HG02678 (cell line): ENCODE data around the gene TRPV3.
"Not testable (repeated sequence)": the region's sequence is repeated elsewhere in the genome, so short reads cannot be mapped to it uniquely, and the experiment has no call there.

Experiments
- ATAC-seq: cut with Tn5 transposase; IDR thresholded peaks from one replicate; pipeline ENCODE4 v1.9.1; 2021; ENCODE audit warnings: mild to moderate bottlenecking, moderate library complexity; ENCODE audit not compliant: unreplicated experiment

Gene TRPV3

DNA sequence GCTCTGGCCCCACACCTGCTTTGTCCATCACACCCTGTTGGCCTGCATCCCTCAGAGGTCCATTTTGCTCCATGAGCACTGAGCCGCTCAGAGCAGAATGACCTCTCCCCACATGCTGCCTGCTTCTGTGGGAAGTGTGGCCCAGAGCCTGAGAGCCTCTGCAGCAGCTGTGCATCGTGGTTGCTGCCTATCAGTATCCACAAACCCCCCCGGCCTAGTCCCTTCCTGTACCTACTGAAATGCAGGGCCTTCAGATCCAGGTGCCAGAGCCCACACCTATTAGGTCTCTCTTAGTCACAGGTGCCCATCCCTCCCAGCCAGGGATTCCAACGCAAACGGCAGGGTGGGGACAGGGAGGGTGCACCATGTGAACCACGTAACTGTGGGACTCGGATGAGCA is 16.6 kb upstream of the TRPV3 start:
- no peak for ATAC-seq

DNA sequence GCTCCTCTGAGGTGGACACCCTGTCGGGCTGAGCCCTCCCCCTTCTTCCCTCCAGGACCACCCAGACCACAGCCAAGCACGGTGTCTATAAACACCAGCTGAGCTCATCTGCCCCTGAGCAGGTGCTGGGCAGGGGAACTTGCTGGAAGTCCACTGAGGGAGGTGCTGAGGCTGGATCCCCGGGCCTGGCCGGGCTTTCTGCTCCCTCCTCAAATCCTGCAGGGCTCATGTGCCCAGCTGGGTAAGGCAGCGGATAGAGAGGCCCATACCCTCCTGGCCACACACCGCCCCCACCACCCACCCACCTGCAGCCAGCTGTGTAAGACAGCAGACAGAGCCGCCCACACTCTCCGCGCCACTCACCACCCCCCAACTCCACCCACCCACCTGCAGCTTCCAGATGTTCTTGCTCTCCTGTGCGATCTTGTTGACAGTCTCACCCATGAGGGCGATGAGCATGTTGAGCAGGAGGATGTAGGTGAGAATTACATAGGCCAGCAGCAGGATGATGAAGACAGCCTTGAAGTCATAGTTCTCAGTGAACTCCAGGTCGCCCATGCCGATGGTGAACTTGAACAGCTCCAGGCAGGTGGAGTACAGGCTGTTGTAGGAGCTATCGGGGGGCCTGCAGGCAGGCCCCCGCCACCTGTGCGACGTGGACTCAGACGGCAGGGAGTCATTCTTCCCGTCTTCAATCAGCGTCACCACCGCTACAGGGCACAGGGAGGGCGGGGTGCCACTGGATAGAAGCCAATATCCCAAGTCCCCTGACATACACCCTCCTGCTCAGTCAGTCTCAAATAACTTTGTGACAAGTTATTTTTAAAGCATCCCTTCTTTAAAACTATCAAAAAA is 15.9 kb upstream of the TRPV3 start:
- ATAC-seq, result no peak

DNA sequence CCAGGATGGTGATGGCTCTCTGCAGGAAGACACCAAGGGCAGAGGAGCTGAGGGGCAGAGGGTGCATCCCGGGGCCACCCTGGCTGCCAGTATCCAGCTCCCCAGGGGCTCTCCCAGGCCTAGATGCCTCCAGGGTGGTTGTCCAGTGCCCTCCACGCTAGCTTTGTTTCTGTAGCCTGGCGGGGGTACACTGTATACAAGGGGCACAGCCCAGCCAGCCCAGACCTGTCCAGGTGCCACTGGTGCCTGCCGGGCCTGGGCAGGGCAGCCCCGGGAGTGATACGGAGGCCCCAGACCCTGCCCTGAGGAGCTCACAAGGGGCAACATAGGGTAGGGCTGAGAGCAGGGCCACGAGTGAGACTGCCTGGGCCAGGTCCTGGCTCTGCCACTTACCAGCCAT is 14.6 kb upstream of the TRPV3 start:
- ATAC-seq, result no peak

DNA sequence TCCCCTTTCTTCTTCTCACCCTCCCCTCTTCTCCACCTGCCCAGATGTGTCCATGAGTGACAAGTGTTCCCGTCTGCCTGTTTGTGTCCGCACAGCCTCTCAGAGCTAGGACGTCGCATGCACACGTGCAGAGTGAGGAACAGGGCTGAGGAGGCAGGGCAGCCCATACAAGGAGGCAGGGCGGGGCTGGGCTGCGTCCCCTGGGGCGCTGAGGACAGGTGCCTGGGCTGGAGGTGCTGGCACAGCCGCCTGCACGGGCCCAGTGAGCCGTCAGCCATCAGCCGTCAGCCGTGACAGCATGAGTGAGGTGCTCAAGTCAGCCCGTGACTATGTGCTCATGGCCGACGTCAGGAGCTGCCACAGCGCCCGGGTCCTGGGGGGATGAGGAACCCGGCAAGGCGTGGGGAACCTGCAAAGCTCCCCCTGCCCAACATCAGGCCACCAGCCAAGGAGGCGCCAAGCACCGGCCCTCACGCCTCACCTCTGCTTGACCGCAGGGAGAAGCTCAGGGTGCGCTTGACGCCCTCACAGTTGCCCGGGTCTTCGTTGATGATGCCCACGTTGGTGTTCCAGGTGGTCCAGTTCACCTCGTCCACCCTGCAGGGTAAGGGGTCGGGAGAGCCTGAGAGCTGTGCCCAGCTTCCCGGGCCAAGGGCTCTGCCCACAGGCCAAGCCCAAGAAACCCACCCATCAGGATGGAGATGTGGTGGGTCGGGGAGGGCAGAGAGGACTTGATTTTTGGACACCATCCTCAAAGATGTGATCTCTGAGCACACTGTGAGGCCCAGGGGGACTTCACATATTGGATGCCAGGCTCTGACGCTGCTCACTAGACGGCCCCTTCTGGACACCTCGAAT is 13.7 kb upstream of the TRPV3 start:
- ATAC-seq, result no peak

DNA sequence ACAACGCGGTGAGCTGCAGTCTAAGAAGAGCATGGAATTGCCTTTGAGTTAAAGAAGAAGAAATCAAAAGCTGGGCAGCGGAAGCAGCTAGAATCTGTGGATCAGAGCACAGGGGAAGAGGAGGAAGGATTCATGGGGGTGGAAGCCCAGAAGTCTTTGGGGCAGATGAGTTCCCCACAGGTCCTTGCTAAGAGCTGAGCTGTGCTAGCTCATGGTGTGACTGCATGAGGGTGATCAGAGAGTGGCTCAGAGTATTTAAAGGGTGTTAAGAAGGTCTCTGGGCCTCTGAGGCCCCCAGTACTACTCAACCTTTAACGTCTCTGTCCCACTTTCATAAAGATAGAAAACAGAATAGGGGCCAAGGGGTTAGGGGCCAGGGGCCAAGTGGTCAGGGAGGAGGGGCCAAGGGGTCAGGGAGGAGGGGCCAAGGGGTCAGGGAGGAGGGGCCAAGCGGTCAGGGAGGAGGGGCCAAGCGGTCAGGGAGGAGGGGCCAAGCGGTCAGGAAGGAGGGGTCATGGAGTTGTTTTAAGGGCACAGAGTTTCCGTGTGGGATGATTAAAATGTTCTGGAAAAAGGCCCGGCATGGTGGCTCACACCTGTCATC is 12.0 kb upstream of the TRPV3 start:
- no peak for ATAC-seq

DNA sequence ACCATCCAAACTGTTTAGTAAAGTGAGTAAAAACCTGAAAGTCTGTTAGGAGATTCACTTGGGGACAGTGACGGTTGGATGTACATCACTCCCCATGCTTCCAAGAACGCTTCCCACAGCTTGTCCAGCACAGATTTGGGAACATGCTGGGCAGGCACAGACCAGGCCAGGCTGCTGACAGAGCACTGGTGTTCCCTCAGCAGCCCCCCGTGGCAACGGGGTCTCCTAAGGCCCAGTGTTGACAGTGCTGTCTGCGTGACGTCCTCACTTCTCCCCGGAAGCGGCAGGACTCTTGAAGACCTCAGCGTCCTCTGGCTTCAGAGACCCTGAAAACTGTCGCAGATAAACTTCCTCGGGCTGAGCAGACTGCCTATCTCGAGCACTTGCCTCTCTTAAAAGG is 8.9 kb upstream of the TRPV3 start:
- no peak for ATAC-seq

DNA sequence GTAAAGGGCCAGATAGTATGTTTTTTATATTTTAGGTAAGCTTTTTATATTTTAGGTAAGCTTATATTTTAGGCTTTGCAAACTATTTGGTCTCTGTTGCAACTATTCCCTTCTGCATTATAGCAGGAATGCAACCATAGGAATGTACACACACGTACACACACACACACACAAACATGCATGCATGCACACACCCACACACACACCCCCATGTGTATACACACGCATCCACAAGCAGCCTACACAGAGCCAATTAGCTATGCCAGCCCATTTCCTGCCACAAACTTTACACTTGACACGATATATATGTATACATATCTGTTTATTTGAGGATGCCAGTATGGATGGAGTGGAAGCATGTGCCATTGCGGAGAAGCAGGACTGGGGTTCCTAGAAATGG is 7.5 kb upstream of the TRPV3 start:
- no peak for ATAC-seq

DNA sequence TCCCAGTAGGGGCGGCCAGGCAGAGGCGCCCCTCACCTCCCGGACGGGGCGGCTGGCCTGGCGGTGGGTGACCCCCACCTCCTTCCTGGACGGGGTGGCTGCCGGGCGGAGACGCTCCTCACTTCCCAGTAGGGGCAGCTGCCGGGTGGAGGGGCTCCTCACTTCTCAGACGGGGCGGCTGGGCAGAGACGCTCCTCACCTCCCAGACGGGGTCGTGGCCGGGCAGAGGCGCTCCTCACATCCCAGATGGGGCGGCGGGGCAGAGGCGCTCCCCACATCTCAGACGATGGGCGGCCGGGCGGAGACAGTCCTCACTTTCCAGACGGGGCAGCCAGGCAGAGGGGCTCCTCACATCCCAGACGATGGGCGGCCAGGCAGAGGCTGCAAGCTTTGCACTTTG is 6.6 kb upstream of the TRPV3 start:
- ATAC-seq, result not testable (repeated sequence)

DNA sequence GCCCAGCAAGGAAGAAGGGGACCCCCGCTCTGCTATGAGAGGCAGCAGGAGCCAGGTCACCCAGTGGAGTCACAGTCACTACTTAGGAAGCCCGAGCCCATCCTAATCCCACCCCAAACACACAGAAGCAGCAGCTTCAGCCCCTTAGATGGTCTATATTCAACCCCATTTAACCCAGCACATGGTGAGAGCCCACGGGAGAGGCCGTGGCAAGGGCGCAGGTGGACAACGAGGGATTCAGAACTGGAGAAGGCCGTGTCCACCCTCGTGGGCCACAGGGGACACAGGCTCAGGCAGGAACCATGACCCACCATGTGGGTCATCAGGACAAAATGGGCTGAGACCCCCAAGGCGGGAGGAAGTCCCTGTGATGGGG is 1.6 kb upstream of the TRPV3 start:
- no peak for ATAC-seq

DNA sequence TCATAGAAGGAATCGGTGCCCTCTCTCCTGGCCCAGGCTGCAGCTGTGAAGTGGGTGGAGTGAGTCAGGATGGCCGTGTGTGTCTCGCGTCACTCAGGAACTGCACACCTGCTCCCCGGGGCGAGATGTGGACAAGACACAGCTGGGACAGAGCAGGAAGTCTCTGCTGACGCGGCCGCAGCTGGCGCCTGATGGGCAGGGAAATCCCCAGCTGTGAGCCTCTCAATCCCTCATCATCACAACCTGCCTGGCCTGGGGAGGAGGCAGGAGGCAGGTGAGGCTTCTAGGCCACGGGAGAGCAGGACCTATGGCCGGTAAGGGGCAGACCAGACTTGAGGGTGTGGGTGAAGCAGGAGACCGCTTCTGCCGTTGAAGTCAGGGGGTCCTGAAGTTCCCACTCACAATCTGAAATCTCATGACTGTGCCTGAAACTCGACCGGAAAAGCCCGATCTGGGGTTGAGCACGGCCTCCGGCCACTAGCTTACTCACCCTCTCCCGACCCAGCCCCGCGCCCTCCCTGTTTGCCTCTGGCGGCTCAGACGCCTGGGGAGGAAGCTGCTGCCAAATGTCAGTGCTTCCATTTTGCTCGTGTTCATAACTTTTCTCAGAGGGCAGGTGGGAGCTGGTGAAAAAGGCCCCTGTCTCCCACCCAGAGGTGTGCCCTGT is 1.1 kb upstream of the TRPV3 start:
- ATAC-seq, result peak; percentile 88

DNA sequence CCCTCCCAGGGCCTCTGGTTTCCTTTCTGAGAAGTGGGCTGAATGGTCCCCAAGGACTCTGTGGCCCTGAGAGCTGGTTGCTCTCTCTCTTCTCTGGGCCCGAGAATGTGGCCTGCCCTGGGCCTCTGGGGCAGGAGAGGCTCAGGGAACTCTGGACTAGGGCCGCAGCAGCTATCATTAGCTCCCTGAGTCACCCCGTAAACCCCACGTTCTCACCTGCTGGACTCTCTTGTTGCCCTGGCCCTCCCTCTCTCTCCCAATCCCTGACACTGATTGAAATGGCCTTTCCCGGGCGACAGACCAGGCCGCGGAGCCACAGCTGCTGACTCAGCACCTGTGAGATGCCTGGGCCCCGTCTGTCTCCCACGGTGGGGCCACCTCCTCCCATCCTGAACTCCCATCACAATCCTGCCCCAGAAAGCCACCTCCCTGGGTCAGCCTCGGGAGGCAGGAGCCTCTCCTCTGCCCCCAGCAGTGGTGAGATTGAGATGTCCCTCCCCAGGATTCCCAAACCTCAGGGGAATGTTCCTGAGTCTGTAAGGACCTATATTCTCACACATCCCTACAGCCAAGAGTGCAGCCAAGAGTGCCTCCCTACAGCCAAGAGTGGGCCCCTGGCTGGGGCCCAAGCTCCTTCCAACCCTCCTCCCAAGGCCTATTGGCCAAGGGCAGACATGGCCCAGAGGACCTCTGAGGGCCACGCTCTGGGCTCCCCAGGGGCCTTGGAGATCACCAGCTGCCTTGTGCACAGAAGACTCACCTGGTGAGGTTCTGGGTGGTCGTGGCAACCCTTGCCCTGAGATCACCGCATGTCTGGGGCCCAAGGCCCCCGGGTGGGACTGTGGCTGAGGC is 470 bp downstream of the TRPV3 start:
- no peak for ATAC-seq

DNA sequence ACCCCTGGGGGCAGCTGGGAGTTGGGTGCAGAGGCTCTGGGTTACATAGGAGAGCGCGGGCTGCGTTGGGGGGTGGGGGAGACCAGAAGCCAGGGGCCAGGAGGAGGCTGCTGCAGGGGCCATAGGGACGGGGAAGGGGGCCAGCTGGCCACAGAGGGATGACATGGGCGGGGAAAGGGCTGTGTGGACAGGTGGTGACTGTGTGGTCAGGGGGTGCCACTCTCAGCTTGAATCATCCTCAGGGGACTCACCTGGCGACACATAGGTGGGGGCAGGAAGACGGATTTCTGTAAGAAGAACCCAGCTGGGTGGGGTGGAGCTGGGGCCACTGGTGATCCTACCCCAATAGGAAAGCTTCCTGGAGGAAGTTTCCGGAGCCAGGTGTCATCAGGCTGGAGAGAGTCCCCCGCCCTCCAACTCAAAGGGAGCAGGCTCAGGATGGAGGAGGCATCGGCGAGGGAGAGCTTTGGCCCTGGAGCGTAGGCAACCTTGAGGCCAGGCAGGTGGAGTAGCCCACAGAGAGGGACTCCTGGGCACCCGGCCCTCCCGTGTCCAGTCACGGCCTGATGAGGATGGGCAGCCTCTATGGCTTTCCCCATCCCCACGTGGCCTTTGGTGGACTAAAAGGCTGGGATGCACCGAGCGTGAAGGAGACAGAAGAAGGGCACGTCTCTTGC is 1.2 kb downstream of the TRPV3 start:
- ATAC-seq, result no peak

DNA sequence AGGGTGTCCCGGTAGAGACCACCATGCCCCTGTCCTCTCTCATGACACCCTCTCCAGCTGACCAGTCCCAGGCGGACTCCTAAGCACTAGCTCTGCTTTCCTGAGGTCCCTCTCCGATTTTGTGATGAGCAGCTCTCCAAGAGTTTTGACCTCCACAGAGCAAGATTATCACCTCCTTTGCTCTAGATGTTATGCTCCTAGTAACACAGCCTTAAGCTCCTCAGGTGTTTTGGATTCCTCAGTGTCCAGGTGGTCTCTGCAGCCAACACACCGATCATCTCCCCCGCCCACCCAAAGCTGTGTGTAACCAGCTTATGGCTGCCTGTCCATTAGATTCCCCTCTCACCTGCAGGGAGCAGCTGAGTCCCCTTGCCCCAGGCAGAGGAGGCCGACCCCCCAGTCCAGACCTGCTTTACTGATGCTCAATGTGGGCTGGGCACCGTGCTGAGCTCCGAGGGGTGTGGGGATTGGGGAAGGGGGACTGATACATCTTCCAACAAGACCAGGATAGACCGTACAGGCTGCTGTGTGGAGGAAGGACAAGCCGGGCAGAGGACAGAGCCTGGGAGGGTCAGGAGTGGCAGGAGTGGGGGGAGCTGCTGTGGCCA is 2.3 kb downstream of the TRPV3 start:
- no peak for ATAC-seq

DNA sequence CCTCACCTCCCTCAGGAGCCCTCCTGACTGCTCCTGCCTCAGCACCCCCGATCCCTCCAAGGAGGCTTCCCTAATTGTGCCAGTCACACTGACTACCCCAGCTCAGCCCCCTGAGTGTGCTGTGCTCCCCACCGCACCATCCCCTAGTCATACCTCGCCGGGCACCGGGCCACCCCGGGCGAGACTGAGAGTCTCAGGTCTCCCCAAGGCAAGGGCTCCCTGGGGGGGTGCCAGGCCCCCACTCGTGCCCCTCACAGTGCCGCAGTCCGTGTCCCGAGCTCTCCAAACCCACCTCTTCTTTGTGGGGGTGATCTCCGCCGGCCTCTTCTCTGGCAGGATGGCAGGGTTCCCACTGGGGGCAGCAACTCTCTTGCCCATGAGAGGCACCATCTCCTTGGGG is 3.2 kb downstream of the TRPV3 start:
- no peak for ATAC-seq

DNA sequence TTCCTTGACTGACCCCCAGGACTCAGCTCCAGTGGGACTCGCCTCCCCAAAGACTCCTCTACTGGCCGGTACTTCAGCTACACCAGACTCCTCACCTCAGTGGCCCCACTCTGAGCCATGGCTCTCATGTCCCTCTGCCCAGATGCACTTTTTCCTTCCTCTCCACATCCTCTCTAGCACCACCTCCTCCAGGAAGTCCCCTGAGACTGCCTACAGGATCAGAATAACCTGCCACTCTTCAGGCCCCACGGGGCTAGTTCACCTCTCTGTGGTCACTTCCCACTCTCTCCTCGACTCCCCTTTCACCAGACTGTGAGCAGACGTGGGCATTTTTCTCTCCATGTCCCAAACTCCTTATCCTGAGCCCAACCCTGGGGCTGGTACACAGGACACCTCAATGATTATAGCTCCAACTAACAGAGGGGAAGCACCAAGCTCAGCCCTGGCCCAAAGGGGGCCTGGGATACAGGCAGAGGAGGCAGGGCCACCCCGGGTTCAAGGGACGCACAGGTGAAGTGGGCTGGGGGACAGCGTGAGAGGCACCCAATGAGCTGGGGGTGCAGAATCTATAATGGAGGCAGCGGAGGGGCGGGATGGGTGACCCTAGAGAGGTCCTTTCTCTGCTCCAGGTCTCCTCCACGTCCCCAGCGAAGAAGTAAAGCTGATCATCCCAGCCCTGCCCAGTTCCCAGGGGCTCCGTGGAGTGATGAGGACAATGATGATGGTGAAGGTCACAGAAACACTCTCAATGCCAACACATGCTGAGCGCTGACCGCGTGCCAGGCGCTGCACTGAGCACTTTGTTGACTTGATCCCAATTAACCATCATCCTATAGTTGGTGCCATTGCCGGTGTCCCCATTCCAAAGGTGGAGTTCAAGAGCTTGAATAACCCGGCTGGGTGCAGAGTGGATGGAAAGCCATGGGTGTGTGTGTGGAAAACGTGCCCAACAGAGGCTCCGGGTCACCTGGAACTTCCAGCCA is 3.9 kb downstream of the TRPV3 start:
- ATAC-seq, result no peak

DNA sequence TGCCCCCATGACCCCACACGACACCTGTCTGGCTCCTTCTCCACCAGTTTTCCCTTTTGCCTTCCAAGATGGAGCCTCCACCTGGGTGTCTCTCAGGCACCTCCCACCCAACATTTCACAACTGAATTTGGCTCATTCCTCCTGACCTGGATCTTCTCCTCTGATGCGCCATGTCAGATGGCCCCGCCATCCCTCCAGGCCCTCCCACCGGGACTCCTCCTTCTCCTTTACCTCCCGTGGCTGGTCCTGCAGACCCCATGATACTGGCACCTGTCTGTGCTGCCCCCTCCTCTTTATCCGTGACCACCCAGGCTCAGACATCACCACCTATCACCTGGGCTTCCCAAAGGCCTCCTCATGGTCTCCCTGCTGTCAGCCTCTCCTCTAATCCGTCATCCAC is 4.7 kb downstream of the TRPV3 start:
- ATAC-seq, result no peak

DNA sequence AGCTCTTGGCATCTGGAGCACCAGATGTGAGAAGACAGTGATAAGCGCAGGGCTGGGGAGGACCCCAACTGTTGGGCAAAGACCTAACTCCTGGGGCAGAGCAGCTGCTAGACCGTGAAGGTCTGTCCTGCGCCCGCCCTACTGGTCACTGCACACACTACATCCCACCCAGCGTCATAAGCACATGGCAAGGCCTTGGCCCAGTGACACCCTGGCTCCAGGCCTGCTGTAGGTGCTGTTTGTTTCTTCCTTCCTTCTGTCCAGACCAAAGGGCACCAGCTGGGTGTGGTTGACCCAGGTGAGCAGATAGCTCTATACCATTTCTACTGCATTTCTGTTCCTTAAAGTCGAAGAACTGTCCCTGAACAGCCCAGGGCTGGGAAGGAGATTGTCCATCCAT is 6.4 kb downstream of the TRPV3 start:
- ATAC-seq, result no peak

DNA sequence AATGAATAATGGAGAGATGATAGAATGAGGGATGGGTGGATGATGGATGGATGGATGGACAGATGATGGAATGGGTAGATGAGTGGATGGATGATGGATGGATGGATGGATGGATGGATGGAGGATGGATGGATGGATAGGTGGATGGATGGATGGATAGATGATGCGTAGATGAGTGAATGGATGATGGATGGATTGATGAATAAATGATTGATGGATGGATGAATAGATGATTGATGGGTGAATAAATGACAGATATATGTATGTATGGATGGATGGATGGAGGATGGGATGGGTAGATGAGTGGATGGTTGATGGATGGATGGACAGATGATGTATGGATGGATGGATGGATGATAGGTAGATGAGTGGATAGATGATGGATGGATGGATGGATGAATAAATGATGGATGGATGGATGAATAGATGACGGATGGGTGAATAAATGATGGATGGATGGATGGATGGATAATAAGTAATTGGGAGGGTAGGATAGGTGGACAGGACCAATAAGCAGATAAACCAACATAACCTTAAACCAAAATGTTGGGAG is 7.9 kb downstream of the TRPV3 start:
- no peak for ATAC-seq
